NCI-H526 (cell line): Measurements from ENCODE around the gene THYN1.

Source experiments
- DNase-seq, 2 experiments: peaks; one replicate each; lab custom pipeline; 2025; lab: John Stamatoyannopoulos, UW

THYN1 gene

GRCh38 chr11:134248910-134249480, 4.2 kb downstream of the THYN1 start:
- DNase-seq, result no peak

DNA sequence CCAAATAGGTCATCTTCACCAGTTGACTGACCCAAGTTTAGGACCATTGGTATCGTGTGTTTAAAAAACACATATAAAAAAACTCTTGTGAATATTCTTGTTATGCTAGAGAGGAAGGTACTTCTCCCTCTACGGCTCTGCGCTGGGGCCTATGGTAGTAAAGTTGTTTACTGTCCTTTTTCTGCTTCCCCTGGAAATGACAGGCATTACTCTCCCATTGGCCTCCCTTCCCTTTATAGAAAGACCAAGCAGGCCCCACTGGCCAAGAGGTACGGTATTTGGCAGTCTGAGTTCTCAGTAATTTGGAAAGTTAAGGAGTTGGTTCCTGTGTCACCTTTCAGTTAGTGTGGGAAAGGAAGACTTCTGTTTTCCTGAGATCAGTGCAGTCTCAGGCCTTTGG, 6.5 kb downstream of the THYN1 start:
- DNase-seq, result no peak

DNA sequence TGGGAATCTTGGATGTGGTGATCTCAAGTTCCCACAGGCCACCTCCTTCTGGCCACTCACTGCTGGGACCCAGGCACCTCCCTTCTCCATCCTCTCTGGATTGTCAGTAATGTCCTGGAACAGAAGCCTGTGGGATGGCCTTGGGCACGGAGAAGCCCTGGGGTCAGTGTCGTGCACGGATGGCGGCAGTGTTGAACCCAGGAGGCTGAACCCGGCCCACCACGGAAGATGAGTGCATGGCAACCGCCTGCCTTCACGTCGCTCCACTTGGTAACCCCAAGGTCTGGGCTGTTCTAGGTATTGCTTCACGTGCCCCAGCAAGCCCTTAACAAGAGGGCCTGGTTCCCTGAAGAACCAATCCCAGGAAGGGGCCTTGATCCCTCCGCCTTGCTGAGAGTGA, 7.1 kb downstream of the THYN1 start:
- DNase-seq, result no peak

- DNase-seq, result no peak
These were observed 7.7 kb downstream of the THYN1 start for GRCh38 chr11:134245434-134245833.

- peak in 1 of 2 experiments; percentile 65 for DNase-seq
These were observed 8.6 kb downstream of the THYN1 start for GRCh38 chr11:134244593-134244992.

DNA sequence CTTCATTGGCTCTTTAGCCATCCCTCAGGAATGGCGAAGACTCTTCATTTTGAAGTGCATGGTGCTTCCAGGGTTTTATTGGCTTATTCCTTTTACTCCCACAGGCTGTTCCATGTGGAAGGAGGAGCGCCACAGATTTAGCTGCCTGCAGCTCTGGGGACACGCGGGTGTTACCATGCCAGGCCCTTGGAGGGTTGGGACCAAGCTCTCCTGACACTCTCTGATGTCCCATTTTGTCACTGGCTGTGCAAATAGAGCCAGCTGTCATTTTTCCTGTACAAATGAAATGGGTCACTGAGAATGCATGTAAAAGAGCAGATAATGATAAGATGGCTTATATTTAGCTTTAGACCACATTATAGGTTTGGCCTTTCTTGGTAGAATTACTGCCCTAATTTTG, 9.2 kb downstream of the THYN1 start:
- no peak for DNase-seq

DNA sequence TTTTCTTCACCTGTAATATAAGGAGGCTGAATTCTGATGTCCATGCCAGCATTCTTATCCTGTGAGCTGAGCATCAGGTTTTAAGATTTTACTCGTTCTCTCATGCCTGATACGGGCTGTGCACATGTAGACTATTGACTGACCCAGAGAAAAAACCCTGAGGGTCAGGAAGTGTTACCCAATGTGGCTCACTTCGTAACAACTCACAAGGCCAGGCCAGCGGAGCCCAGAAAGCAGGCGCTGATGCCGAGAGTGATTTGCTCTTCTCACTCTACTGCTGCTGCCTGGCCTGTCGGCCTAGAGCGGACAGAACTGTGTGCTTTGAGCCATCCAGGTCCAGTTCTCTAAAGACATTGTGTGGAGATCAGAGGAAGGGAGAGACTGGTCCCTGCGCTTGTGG, 10.8 kb downstream of the THYN1 start:
- no peak for DNase-seq

GRCh38 chr11:134240592-134240991, 12.6 kb downstream of the THYN1 start:
- no peak for DNase-seq

DNA sequence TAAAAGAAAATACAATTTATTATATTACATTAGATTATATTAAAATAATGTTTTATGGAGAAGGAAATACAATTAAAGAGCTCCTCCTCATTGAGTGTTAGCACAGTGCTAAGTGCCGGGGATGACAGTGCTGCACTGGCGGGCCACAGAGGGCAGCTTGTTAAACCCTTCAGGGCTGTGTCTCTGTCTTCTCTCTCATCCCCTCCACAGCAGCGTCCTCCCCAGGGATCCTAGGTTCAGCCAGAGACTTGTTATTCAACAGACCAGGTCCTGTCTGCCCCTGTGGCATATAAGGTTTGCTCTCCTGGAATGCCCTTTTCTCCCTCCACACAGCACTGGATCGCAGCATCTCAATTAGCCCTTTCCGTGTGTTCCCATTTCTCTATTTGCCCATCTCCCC, 14.2 kb downstream of the THYN1 start:
- DNase-seq, result no peak

DNA sequence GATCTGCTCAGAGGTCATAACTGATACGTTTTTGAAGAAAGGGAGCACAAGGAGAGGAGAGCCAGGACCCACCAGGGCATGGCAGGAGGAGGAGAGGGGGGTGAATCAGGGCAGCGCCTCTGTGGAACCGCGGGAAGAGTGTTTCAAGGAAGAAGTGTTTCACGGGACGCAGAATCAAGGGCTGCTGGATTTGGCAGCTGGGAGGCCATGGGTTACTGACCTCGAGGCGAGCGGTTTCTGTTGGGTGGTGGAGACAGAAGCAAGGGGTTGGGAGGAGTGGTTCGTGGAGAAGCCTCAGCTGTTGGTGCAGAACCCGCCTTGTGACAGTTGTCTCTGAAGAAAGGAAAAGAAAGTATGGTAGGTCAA, 15.6 kb downstream of the THYN1 start:
- no peak for DNase-seq

GRCh38 chr11:134236834-134237556, 16.2 kb downstream of the THYN1 start:
- DNase-seq, result no peak

DNA sequence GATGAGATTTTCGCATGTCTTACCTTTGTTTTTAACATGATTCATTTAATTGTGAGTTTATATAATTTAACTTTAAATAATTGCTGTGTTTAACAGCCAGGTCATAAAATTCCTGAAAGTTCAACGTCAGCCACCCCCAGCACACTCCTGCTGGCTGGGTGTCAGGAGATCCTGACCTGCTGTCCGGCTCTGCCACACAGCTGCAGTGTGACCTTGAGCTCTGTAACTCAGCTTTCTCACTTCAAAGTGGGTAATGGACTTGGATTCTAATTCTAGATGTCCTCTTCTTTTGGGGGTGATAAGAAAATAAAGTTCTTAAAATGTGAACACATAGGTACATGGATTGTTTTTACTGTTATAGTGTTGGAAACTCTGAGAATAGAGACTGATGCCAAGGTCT, 17.8 kb downstream of the THYN1 start:
- DNase-seq, result no peak

DNA sequence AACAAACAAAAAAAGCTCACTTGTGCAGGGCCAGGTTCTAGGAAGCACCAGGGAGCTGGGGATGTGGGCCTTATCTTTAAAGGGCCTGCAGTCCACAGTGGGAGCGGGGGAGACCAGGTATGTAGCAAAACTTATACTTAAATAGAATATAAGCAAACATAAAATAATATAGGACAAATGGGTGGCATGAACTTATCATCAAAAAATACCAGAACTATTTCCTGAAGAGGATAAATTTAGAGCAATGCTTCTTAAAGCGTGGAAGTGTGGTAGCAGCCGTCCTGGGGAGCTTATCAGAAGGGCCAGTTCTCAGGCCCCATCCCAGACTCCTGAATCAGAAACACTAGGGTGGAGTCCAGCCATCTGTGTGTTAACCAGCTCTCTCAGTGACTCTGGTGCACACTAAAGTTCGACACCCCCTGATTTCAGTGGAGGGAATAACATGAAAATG, 19.4 kb downstream of the THYN1 start:
- no peak for DNase-seq

GRCh38 chr11:134231958-134232659, 21.0 kb downstream of the THYN1 start:
- DNase-seq, result no peak

- no peak for DNase-seq
These were observed 22.8 kb downstream of the THYN1 start for GRCh38 chr11:134230339-134230738.

- DNase-seq, result no peak
These were observed 23.9 kb downstream of the THYN1 start for GRCh38 chr11:134229126-134229790.

DNA sequence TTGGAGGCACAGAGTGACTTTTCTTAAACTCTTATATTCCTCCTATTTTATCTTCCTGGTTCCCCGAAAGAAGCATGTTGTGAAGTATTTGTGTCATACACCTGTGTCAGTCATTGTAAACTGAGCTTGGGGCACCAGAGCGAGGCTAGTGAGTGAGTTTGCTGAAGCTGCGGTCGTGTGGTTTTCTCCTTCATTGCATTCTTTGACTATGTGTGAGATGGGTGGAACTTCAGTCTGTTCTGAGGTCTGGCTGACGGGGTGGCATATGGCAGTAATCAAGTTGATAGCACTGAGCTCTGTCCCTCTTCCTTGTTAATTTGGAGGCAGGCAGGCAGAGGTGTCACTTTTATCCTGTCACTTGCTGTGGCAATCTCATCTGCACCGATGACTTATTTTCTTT, 24.5 kb downstream of the THYN1 start:
- no peak for DNase-seq

DNA sequence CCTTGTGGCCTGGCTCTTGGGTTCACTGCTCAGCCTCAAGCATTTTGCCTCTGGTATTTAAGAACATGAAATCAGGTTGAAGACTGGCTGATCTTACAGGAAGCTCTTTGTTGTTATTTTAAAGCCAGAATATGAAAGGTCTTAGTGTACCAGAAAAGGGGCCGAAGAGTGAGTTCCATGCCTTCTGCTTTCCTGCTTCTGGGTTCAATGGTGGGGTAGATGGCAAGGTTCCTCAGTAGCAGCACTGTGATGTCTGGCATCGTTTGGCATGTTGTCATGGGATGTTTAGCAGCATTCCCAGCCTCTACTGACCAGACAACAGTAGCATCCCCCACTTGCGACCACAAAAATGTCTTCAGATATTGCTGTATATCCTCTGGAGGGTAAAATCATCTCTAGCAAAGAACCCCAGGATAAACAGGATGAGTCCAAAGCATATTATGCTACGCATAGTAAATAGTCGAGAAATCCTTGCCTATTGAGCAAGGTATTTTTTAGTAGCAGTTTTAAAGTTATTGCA, 26.3 kb downstream of the THYN1 start:
- DNase-seq, result no peak

- DNase-seq, result peak; percentile 64 to 96
These were observed 28.2 kb downstream of the THYN1 start for GRCh38 chr11:134224710-134225664.

- DNase-seq, result peak; percentile 98 to 100
These were observed 29.1 kb downstream of the THYN1 start, which contains the start of the genes NCAPD3 and VPS26B for GRCh38 chr11:134223836-134224709. NCAPD3 (minus strand) TSS chr11:134223967; CDS start chr11:134223926, 41 bp downstream. VPS26B (plus strand) TSS chr11:134224671; CDS start chr11:134225123, 452 bp downstream.
